GM21367 (cell line): ENCODE results near the gene PCIF1.
"Not testable (repeated sequence)": the region's sequence is repeated elsewhere in the genome, so short reads cannot be mapped to it uniquely, and the experiment has no call there.

Experiments used
- ATAC-seq: cut with Tn5 transposase; IDR thresholded peaks from one replicate; pipeline ENCODE4 v1.9.1; 2021; ENCODE audit not compliant: unreplicated experiment

PCIF1 gene

GRCh38 chr20:45946149-45946970 lies 11.9 kb downstream of the PCIF1 start:
- ATAC-seq: no peak

GRCh38 chr20:45947110-45947866 lies 12.8 kb downstream of the PCIF1 start:
- ATAC-seq: no peak

GRCh38 chr20:45948261-45948733 lies 13.8 kb downstream of the PCIF1 start:
- ATAC-seq: no peak

- no peak for ATAC-seq
These were observed 14.5 kb downstream of the PCIF1 start for GRCh38 chr20:45948742-45949541.

GRCh38 chr20:45949542-45950329 lies 15.3 kb downstream of the PCIF1 start:
- no peak for ATAC-seq

GRCh38 chr20:45950330-45950646 lies 15.8 kb downstream of the PCIF1 start:
- no peak for ATAC-seq

GRCh38 chr20:45951925-45952834 lies 17.7 kb downstream of the PCIF1 start:
- no peak for ATAC-seq

GRCh38 chr20:45952861-45953260 lies 18.4 kb downstream of the PCIF1 start:
- ATAC-seq: no peak

GRCh38 chr20:45953672-45954071 lies 19.2 kb downstream of the PCIF1 start:
- no peak for ATAC-seq

GRCh38 chr20:45956326-45956725 lies 21.8 kb downstream of the PCIF1 start:
- ATAC-seq: not testable (repeated sequence)

GRCh38 chr20:45957021-45957941 lies 22.8 kb downstream of the PCIF1 start:
- no peak for ATAC-seq

- ATAC-seq: no peak
These were observed 24.1 kb downstream of the PCIF1 start for GRCh38 chr20:45958593-45958992.

- no peak for ATAC-seq
These were observed 24.6 kb downstream of the PCIF1 start for GRCh38 chr20:45959126-45959525.

GRCh38 chr20:45959956-45960630 lies 25.6 kb downstream of the PCIF1 start:
- ATAC-seq: no peak

- no peak for ATAC-seq
These were observed 27.7 kb downstream of the PCIF1 start for GRCh38 chr20:45962031-45962755.

GRCh38 chr20:45963059-45964005 lies 28.8 kb downstream of the PCIF1 start:
- ATAC-seq: no peak
